ENCODE data around the gene CACNA1H. TPM values are rescaled to one million over a fixed set of nuclear protein-coding genes. Genes with fewer than 3 reads are reported as not detected.

CACNA1H gene
- total and polyA plus RNA-seq, 3 experiments from 2014 or later, result 0.31 to 0.42 (median 0.40) TPM

DNA sequence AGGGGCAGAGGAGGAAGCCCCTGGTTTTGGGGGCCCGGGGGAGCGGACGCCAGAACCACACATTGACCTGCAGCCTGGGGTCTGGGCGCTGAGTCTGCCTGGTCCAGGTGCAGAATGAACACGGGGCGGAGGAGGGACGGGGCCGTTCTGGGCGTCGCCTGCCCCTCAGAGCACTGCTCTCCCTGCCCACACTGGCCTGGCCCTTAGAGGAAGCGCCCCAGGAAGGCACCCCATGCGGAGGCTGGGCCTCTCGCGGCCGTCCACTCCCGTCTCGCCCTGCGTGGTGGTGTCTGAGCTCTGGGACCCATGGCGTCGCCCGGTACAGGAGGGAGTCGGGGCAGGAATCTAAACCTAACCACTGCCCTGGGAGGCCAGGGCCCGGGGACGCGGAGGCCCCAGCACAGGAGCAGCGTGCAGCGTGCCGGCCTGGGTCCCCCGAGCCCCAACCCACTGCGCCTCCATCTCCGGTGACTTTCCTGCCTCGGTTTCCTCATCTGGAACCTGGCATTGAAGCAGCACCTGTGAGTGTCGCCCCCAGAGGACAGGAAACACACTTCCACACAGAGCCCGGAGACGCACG lies 107.3 kb downstream of the CACNA1H start:
- no peaks in the 10 kb centered on the region for H3K36me3 Mint-ChIP-seq

DNA sequence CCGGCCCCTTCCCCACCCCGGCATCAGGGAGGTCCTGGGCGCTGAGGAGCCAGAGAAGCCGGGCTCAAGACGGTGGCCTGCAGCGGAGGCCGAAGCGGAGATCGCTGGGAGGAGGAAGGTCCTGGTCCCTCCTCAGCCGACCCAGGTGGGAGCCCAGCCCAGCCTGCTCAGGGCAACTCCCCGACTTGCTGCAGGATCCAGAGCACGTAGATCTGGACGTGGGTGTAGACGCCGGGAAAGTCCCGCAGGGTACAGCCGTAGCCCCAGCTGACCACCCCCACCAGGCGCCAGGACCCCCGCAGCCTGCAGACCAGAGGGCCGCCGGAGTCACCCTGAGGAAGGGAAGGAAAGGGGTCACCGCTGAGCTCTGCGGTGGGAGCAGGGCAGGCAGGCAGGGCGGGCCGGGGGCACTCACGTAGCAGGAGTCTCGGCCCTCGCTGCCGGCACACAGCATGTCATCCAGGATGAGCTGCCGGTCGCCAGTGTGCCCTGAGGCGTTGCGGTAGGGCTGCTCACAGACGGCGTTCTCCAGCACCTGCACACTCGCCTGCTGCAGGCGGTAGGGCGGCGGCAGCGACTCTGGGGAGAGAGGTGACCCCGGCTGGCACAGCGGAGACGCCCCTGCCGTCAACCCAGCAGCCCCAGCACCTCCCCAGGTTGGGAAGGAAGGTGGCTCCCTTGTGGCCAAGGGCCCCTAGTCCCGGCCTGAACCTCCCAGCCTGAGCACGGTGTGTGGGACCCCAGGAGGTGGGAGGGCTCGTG lies 108.4 kb downstream of the CACNA1H start:
- Histone ChIP-seq H3K9me3 (ENCODE audit: low read length) (no peaks in the 10 kb centered on the region), H3K36me3 (ENCODE audit: insufficient read depth, low read length) (no peaks in the 10 kb centered on the region), H3K4me1 (ENCODE audit: insufficient read depth, low read length) (peaks cover 4% of the 10 kb centered on the region), H3K27ac (ENCODE audit: low read depth, low read length) (no peak overlapping the region), H3K4me3 (ENCODE audit: low read length) (no peak overlapping the region), H3K27me3 (ENCODE audit: insufficient read depth, low read length, poor library complexity, severe bottlenecking) (peaks cover 12% of the 10 kb centered on the region)
- ChIA-PET POLR2A (no interaction called here), CTCF (no interaction called here)
- Mint-ChIP-seq H3K4me3 (no peak overlapping the region), H3K9me3 (no peaks in the 10 kb centered on the region), H3K27ac (no peak overlapping the region), H3K36me3 (no peaks in the 10 kb centered on the region), H3K4me1 (peaks cover 2 to 6% (median 5%) of the 10 kb centered on the region in 3 donors), H3K27me3 (peaks cover 17 to 26% of the 10 kb centered on the region in 2 donors)
- no peak for DNase-seq

More for the DNA sequence above, 107.3 kb downstream of the CACNA1H start:
- Histone ChIP-seq H3K36me3 (ENCODE audit: insufficient read depth, low read length) (no peaks in the 10 kb centered on the region), H3K4me1 (ENCODE audit: insufficient read depth, low read length) (peaks cover 4% of the 10 kb centered on the region), H3K27me3 (ENCODE audit: insufficient read depth, low read length, poor library complexity, severe bottlenecking) (peaks cover 12% of the 10 kb centered on the region), H3K9me3 (ENCODE audit: low read length) (no peaks in the 10 kb centered on the region), H3K27ac (ENCODE audit: low read depth, low read length) (no peak overlapping the region), H3K4me3 (ENCODE audit: low read length) (no peak overlapping the region)
- POLR2A ChIA-PET, result no interaction called here
- DNase-seq, result no peak
- no peak overlapping the region for H3K27ac Mint-ChIP-seq
- CTCF ChIA-PET, result no interaction called here
- H3K4me3 Mint-ChIP-seq, result no peak overlapping the region
- H3K9me3 Mint-ChIP-seq, result no peaks in the 10 kb centered on the region
- peaks cover 17 to 26% of the 10 kb centered on the region in 2 donors for H3K27me3 Mint-ChIP-seq
- H3K4me1 Mint-ChIP-seq, result peaks cover 2 to 6% (median 5%) of the 10 kb centered on the region in 3 donors

DNA sequence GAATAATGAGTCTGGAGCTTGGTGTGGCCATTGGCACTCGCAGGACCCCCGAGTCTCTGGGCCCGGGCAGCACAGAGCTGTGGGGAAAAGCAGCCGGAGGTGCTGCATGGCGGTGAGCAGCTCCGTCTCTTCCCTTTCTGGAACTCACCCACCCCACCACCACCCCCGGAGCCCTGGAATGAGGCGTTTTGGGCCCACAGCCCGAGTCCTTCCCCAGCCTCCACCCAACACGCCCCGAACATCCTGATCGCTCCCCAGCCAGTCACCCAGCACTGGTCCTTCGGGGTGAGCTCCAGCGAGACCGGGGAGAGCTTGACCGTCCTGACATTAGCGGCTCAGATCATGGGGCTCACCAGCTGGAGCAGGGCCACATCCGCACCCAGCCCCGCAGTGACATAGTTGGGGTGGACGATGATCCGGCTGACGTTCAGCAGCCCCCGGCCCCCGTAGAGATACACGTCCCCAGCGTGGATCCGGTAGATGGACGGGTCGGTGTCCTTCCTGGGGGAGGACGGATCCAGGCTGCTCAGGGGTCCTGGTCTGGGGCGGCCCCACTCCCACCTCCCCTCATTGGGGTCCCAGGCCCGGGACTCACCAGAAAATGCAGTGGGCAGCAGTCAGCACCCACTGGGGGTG lies 109.4 kb downstream of the CACNA1H start:
- CTCF ChIA-PET, result no interaction called here
- POLR2A ChIA-PET, result no interaction called here
- Mint-ChIP-seq H3K9me3 (no peaks in the 10 kb centered on the region), H3K36me3 (no peaks in the 10 kb centered on the region), H3K4me3 (no peak overlapping the region), H3K27ac (no peak overlapping the region), H3K4me1 (peaks cover 2 to 6% (median 5%) of the 10 kb centered on the region in 3 donors), H3K27me3 (peaks cover 17 to 20% of the 10 kb centered on the region in 2 donors)
- Histone ChIP-seq H3K36me3 (ENCODE audit: insufficient read depth, low read length) (no peaks in the 10 kb centered on the region), H3K27ac (ENCODE audit: low read depth, low read length) (no peak overlapping the region), H3K9me3 (ENCODE audit: low read length) (no peaks in the 10 kb centered on the region), H3K4me3 (ENCODE audit: low read length) (no peak overlapping the region), H3K27me3 (ENCODE audit: insufficient read depth, low read length, poor library complexity, severe bottlenecking) (peaks cover 12% of the 10 kb centered on the region), H3K4me1 (ENCODE audit: insufficient read depth, low read length) (peaks cover 4% of the 10 kb centered on the region)
- DNase-seq, result no peak

DNA sequence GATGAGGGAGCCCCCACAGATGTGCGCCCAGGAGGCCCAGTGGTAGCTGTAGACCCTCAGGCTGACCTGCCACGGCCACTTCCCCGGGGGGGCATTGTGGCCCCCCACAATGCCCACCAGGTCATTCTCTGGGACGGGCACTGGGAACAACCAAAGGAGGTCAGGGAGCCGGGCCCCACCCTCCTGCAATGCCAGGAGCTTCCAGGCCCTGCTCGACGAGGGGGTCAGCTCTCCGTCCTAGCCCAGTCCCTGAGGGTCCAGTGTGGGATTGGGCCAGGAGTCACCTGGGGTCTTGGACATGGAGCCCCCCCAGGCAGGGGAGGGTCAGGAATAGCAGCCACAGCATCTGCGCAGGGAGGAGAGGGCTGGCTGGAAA lies 109.9 kb downstream of the CACNA1H start:
- Mint-ChIP-seq H3K27ac (no peak overlapping the region), H3K4me1 (peaks cover 2 to 6% (median 5%) of the 10 kb centered on the region in 3 donors), H3K27me3 (peaks cover 17 to 20% of the 10 kb centered on the region in 2 donors), H3K4me3 (no peak overlapping the region), H3K9me3 (no peaks in the 10 kb centered on the region), H3K36me3 (no peaks in the 10 kb centered on the region)
- H3K27ac ChIP-seq (ENCODE audit: low read depth, low read length), result no peak overlapping the region
- CTCF ChIA-PET, result no interaction called here
- H3K36me3 ChIP-seq (ENCODE audit: insufficient read depth, low read length), result no peaks in the 10 kb centered on the region
- no peak for DNase-seq
- H3K4me1 ChIP-seq (ENCODE audit: insufficient read depth, low read length), result peaks cover 4% of the 10 kb centered on the region
- H3K9me3 ChIP-seq (ENCODE audit: low read length), result no peaks in the 10 kb centered on the region
- H3K27me3 ChIP-seq (ENCODE audit: insufficient read depth, low read length, poor library complexity, severe bottlenecking), result peaks cover 12% of the 10 kb centered on the region
- H3K4me3 ChIP-seq (ENCODE audit: low read length), result no peak overlapping the region
- POLR2A ChIA-PET, result no interaction called here

DNA sequence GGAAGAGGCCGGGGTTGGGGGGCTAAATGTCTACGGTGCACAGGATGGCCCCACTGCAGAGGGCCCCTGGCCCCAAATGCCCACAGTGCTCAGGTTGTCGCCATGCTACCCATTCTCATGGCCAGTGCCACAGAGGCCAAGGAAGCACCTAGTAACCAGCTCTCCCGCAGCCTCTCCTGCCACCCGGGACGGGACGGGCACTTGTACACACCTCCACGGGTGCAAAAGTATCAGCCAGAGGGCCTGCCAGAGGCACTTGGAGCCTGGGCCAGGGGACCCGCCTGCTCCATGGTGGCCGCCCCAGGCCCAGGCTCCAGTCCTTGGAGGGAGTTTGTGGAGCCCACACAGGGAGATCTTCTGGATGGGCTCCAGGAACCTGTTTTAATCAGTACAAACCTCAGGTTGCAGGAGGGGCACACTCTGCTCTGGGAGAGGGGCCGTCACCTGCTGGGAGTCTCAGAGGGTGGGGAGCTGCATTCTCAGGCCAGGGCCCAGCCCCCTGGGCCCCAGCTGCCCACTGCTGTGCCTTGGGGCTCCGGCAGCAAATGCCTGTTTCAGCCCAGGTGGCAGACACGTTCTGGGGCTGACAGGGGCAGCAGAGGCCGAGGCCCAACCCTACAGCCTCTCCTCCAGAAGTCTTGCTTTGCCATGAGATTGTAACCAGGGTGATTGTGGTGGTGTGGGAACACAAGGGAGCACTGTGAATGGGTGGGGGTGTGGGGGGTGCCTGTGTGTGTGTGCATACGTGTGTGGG lies 110.9 kb downstream of the CACNA1H start:
- H3K27me3 ChIP-seq (ENCODE audit: insufficient read depth, low read length, poor library complexity, severe bottlenecking), result peaks cover 12% of the 10 kb centered on the region
- H3K27ac ChIP-seq (ENCODE audit: low read depth, low read length), result no peak overlapping the region
- H3K4me3 Mint-ChIP-seq, result no peak overlapping the region
- ChIA-PET POLR2A (no interaction called here), CTCF (no interaction called here)
- no peaks in the 10 kb centered on the region for H3K9me3 Mint-ChIP-seq
- no peaks in the 10 kb centered on the region for H3K36me3 ChIP-seq (ENCODE audit: insufficient read depth, low read length)
- H3K4me3 ChIP-seq (ENCODE audit: low read length), result no peak overlapping the region
- no peak for DNase-seq
- no peaks in the 10 kb centered on the region for H3K36me3 Mint-ChIP-seq
- H3K4me1 Mint-ChIP-seq, result peaks cover 2 to 5% (median 5%) of the 10 kb centered on the region in 3 donors
- H3K27ac Mint-ChIP-seq, result no peak overlapping the region
- no peaks in the 10 kb centered on the region for H3K9me3 ChIP-seq (ENCODE audit: low read length)
- peaks cover 4% of the 10 kb centered on the region for H3K4me1 ChIP-seq (ENCODE audit: insufficient read depth, low read length)
- H3K27me3 Mint-ChIP-seq, result peaks cover 17 to 18% of the 10 kb centered on the region in 2 donors

DNA sequence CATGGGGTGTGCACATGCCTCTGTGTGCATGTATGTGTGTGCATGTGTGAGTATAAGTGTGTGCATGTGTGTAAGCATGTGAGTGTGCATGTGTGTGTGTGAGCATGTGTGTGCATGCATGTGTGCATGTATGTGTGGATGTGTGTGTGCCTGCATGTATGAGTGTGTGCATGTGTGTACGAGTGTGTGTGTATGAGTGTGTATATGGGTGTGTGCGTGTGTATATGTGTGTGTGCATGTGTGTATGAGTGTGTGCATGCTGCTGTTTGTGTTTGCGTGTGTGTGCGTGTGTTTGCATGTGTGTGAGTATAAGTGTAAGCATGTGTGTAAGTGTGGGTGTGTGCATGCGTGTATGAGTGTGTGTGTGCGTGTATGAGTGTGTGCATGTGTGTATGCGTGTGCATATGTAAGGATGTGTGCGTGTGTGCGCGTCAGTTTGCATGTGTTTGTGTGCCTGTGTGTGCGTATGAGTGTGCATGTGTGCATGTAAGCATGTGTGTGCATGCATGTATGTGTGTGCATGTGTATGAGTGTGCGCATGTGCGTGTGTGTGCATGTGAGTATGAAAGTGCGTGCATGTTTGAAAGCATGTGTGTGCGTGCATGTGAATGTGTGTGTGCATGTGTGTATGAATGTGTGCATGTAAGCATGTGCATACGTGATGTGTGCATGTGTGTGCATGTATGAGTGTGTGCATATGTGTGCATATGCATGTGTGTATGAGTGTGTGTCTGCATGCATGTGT lies 111.6 kb downstream of the CACNA1H start:
- CTCF ChIA-PET, result interaction anchor here (0.7 kb wide), 1 partner anchor 10 kb away, joined by 3 read pairs; no protein-coding TSS in a partner anchor
- Mint-ChIP-seq H3K27me3 (peaks cover 12 to 16% of the 10 kb centered on the region in 2 donors), H3K27ac (peak overlapping the region in 1 of 8 donors; percentile 23), H3K4me3 (no peak overlapping the region), H3K4me1 (no peaks in the 10 kb centered on the region), H3K36me3 (no peaks in the 10 kb centered on the region), H3K9me3 (no peaks in the 10 kb centered on the region)
- Histone ChIP-seq H3K27ac (ENCODE audit: low read depth, low read length) (no peak overlapping the region), H3K27me3 (ENCODE audit: insufficient read depth, low read length, poor library complexity, severe bottlenecking) (peaks cover 8% of the 10 kb centered on the region), H3K9me3 (ENCODE audit: low read length) (no peaks in the 10 kb centered on the region), H3K4me1 (ENCODE audit: insufficient read depth, low read length) (no peaks in the 10 kb centered on the region), H3K36me3 (ENCODE audit: insufficient read depth, low read length) (no peaks in the 10 kb centered on the region), H3K4me3 (ENCODE audit: low read length) (no peak overlapping the region)
- no peak for DNase-seq
- POLR2A ChIA-PET, result no interaction called here

DNA sequence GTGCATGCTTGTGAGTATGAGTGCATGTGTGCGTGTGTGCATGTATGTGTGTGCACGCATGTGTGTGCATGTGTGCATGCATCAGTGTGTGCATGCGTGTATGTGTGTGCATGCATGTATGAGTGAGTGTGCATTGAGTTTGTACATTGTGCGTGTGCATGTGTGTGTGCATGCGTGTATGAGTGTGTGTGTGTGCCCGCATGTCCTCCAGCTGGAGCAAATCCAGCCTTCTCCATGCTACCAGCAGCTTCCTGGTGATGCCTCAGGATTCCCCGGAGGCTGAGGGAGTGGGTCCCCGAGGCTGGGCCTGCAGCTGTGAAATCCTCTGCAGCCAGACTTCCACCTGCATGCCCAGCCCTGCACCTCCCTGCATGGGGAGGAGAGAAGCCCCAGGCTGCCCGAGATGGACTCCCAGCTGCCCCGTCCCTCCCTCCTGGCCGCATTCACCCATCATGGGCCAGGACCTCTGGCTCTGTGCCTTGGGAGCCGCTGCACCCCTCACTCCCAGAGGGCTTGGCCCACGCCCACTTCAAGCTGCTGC lies 112.3 kb downstream of the CACNA1H start:
- H3K27me3 ChIP-seq (ENCODE audit: insufficient read depth, low read length, poor library complexity, severe bottlenecking), result peaks cover 2% of the 10 kb centered on the region
- Mint-ChIP-seq H3K36me3 (no peaks in the 10 kb centered on the region), H3K27me3 (peaks cover 11 to 16% of the 10 kb centered on the region in 2 donors), H3K27ac (no peak overlapping the region), H3K9me3 (no peaks in the 10 kb centered on the region), H3K4me1 (no peaks in the 10 kb centered on the region), H3K4me3 (no peak overlapping the region)
- no peaks in the 10 kb centered on the region for H3K9me3 ChIP-seq (ENCODE audit: low read length)
- POLR2A ChIA-PET, result no interaction called here
- H3K4me3 ChIP-seq (ENCODE audit: low read length), result no peak overlapping the region
- H3K36me3 ChIP-seq (ENCODE audit: insufficient read depth, low read length), result no peaks in the 10 kb centered on the region
- CTCF ChIA-PET, result interaction anchor here (0.7 kb wide), 1 partner anchor 9 kb away, joined by 3 read pairs; no protein-coding TSS in a partner anchor
- H3K4me1 ChIP-seq (ENCODE audit: insufficient read depth, low read length), result no peaks in the 10 kb centered on the region
- DNase-seq, result no peak
- no peak overlapping the region for H3K27ac ChIP-seq (ENCODE audit: low read depth, low read length)

Measured in CD8-positive, alpha-beta memory T cell (primary cell).